ENCODE measurements around the gene SERPINB10. TPM values are rescaled to one million over a fixed set of nuclear protein-coding genes. Genes with fewer than 3 reads are reported as not detected.

The SERPINB10 gene
- total RNA-seq, 4 donors from 2014 or later: 0.26 to 8.4 (median 1.4) TPM; not detected in 1

GRCh38 chr18:63883617-63884016, 24.1 kb upstream of the SERPINB10 start:
- Histone ChIP-seq H3K9me3 (no peaks in the 10 kb centered on the region), H3K4me3 (no peak overlapping the region), H3K36me3 (no peaks in the 10 kb centered on the region), H3K27me3 (no peaks in the 10 kb centered on the region), H3K4me1 (peaks cover 0 to 62% (median 0%) of the 10 kb centered on the region in 3 donors), H3K27ac (peak overlapping the region in 3 of 4 donors; percentile 61 to 82 (median 73))
- peak in 1 of 6 experiments; percentile 22 for TF ChIP-seq CTCF (IDR thresholded peaks at IDR 0.05)
- TF ChIP-seq POLR2A (IDR thresholded peaks at IDR 0.05): no peak
- DNase-seq: no peak
- intact Hi-C loops (cut with DNase I): no loop called here

- no peaks in the 10 kb centered on the region for H3K9me3 ChIP-seq
- H3K4me3 ChIP-seq: peak within 1 kb of the TSS; percentile 13 to 41 (median 33)
- TF ChIP-seq POLR2A (IDR thresholded peaks at IDR 0.05) (peak in 1 of 4 donors; percentile 13), CTCF (IDR thresholded peaks at IDR 0.05) (no peak)
- peaks cover 0 to 10% (median 0%) of the 10 kb centered on the region in 3 donors for H3K36me3 ChIP-seq
- DNase-seq: no peak
- 54 to 56% methylated on average over 1 of the region's 1 CpG for WGBS, 2 donors
- H3K27me3 ChIP-seq: no peaks in the 10 kb centered on the region
- H3K4me1 ChIP-seq: peaks cover 0 to 68% (median 0%) of the 10 kb centered on the region in 3 donors
- intact Hi-C loops (cut with DNase I): no loop called here
- H3K27ac ChIP-seq: peak within 1 kb of the TSS; percentile 23 to 82 (median 72)
Measured at GRCh38 chr18:63887424-63887823, 20.3 kb upstream of the SERPINB10 start, which contains the start of gene SERPINB2. TSS of gene SERPINB2 (plus strand) at chr18:63887705. CDS start at chr18:63891445, 3,740 bp downstream.

- Histone ChIP-seq H3K36me3 (peaks cover 0 to 13% (median 0%) of the 10 kb centered on the region in 3 donors), H3K9me3 (no peaks in the 10 kb centered on the region), H3K27ac (peak overlapping the region; percentile 23 to 82 (median 72)), H3K4me3 (peak overlapping the region; percentile 13 to 41 (median 33)), H3K4me1 (peaks cover 0 to 56% (median 0%) of the 10 kb centered on the region in 3 donors), H3K27me3 (no peaks in the 10 kb centered on the region)
- 10 to 16% methylated on average over 1 of the region's 1 CpG for WGBS, 2 donors
- intact Hi-C loops (cut with DNase I): no loop called here
- DNase-seq: no peak
- TF ChIP-seq CTCF (IDR thresholded peaks at IDR 0.05) (no peak), POLR2A (IDR thresholded peaks at IDR 0.05) (no peak)
Measured at GRCh38 chr18:63888470-63889190, 19.1 kb upstream of the SERPINB10 start.

- no peak for DNase-seq
Measured at GRCh38 chr18:63889626-63890025, 18.1 kb upstream of the SERPINB10 start.

More at GRCh38 chr18:63889626-63890025, 18.1 kb upstream of the SERPINB10 start:
- Histone ChIP-seq H3K27me3 (no peaks in the 10 kb centered on the region), H3K4me1 (peaks cover 0 to 46% (median 0%) of the 10 kb centered on the region in 3 donors), H3K9me3 (no peaks in the 10 kb centered on the region), H3K27ac (peak overlapping the region in 1 of 4 donors; percentile 17), H3K36me3 (peaks cover 0 to 23% (median 0%) of the 10 kb centered on the region in 3 donors), H3K4me3 (peak overlapping the region in 2 of 4 donors; percentile 36 to 41)
- WGBS, 2 donors: 75 to 83% methylated on average over 2 of the region's 2 CpGs
- no peak for TF ChIP-seq CTCF (IDR thresholded peaks at IDR 0.05)
- no peak for TF ChIP-seq POLR2A (IDR thresholded peaks at IDR 0.05)
- intact Hi-C loops (cut with DNase I): no loop called here
